ENCODE results near the gene NTN5.

NTN5 gene

GRCh38 chr19:48654299-48655059, 18.3 kb downstream of the NTN5 start:
- H3K27ac ChIP-seq (ENCODE audit: low read depth, low read length, poor library complexity, severe bottlenecking): no peak overlapping the region
- H4K20me1 ChIP-seq (ENCODE audit: insufficient read depth, low read length): no peaks in the 10 kb centered on the region
- H3K36me3 ChIP-seq (ENCODE audit: insufficient read depth, low read length): no peaks in the 10 kb centered on the region
- peaks cover 22% of the 10 kb centered on the region for H3K4me1 ChIP-seq (ENCODE audit: insufficient read depth, low read length, severe bottlenecking)
- no peaks in the 10 kb centered on the region for H3K27me3 ChIP-seq (ENCODE audit: insufficient read depth, low read length)
- no peaks in the 10 kb centered on the region for H3K79me2 ChIP-seq (ENCODE audit: insufficient read depth, low read length)
- no peak overlapping the region for H3K9ac ChIP-seq (ENCODE audit: low read length)
- H2AFZ ChIP-seq (ENCODE audit: low read length): no peak overlapping the region
- H3K9me2 ChIP-seq (ENCODE audit: low read depth, low read length): no peaks in the 10 kb centered on the region
- no peak overlapping the region for H3K4me2 ChIP-seq (ENCODE audit: low read length)
- H3F3A ChIP-seq (ENCODE audit: insufficient read depth, low read length): no peaks in the 10 kb centered on the region
- TF ChIP-seq CTCF (IDR thresholded peaks at IDR 0.05; ENCODE audit: low read length): no peak
- no peak for TF ChIP-seq EZH2 (IDR thresholded peaks at IDR 0.05; ENCODE audit: borderline replicate concordance, low read length)
- H3K9me3 ChIP-seq (ENCODE audit: low read length): no peaks in the 10 kb centered on the region
- no peak overlapping the region for H3K4me3 ChIP-seq (ENCODE audit: low read depth, low read length, poor library complexity, severe bottlenecking)

- H3K36me3 ChIP-seq (ENCODE audit: insufficient read depth, low read length): no peaks in the 10 kb centered on the region
- H3K9me3 ChIP-seq (ENCODE audit: low read length): no peaks in the 10 kb centered on the region
- H3K9ac ChIP-seq (ENCODE audit: low read length): no peak overlapping the region
- H3K27me3 ChIP-seq (ENCODE audit: insufficient read depth, low read length): no peaks in the 10 kb centered on the region
- TF ChIP-seq CTCF (IDR thresholded peaks at IDR 0.05; ENCODE audit: low read length) (no peak), EZH2 (IDR thresholded peaks at IDR 0.05; ENCODE audit: borderline replicate concordance, low read length) (no peak)
- no peak overlapping the region for H3K27ac ChIP-seq (ENCODE audit: low read depth, low read length, poor library complexity, severe bottlenecking)
- H3K9me2 ChIP-seq (ENCODE audit: low read depth, low read length): no peaks in the 10 kb centered on the region
- H3K4me2 ChIP-seq (ENCODE audit: low read length): no peak overlapping the region
- no peak overlapping the region for H3K4me3 ChIP-seq (ENCODE audit: low read depth, low read length, poor library complexity, severe bottlenecking)
- H3K4me1 ChIP-seq (ENCODE audit: insufficient read depth, low read length, severe bottlenecking): peaks cover 35% of the 10 kb centered on the region
- no peak overlapping the region for H2AFZ ChIP-seq (ENCODE audit: low read length)
- no peaks in the 10 kb centered on the region for H4K20me1 ChIP-seq (ENCODE audit: insufficient read depth, low read length)
- H3F3A ChIP-seq (ENCODE audit: insufficient read depth, low read length): no peaks in the 10 kb centered on the region
- no peaks in the 10 kb centered on the region for H3K79me2 ChIP-seq (ENCODE audit: insufficient read depth, low read length)
These were observed 21.2 kb downstream of the NTN5 start for GRCh38 chr19:48651683-48652048.

- Histone ChIP-seq H3K9ac (ENCODE audit: low read length) (no peak overlapping the region), H3K4me2 (ENCODE audit: low read length) (no peak overlapping the region), H3K9me3 (ENCODE audit: low read length) (no peaks in the 10 kb centered on the region), H4K20me1 (ENCODE audit: insufficient read depth, low read length) (no peaks in the 10 kb centered on the region), H3K27ac (ENCODE audit: low read depth, low read length, poor library complexity, severe bottlenecking) (no peak overlapping the region), H3K4me3 (ENCODE audit: low read depth, low read length, poor library complexity, severe bottlenecking) (no peak overlapping the region), H3K79me2 (ENCODE audit: insufficient read depth, low read length) (no peaks in the 10 kb centered on the region), H3K27me3 (ENCODE audit: insufficient read depth, low read length) (no peaks in the 10 kb centered on the region), H3K36me3 (ENCODE audit: insufficient read depth, low read length) (no peaks in the 10 kb centered on the region), H3K4me1 (ENCODE audit: insufficient read depth, low read length, severe bottlenecking) (peaks cover 38% of the 10 kb centered on the region), H3F3A (ENCODE audit: insufficient read depth, low read length) (no peaks in the 10 kb centered on the region), H3K9me2 (ENCODE audit: low read depth, low read length) (no peaks in the 10 kb centered on the region), H2AFZ (ENCODE audit: low read length) (no peak overlapping the region)
- TF ChIP-seq CTCF (IDR thresholded peaks at IDR 0.05; ENCODE audit: low read length): no peak
These were observed 21.7 kb downstream of the NTN5 start for GRCh38 chr19:48650974-48651682.
